NCI-H1048 (cell line): ENCODE measurements around the gene SMYD3.

ENCODE experiments used
- DNase-seq: peaks from one replicate; lab custom pipeline; 2025; lab: John Stamatoyannopoulos, UW

The SMYD3 gene

DNA sequence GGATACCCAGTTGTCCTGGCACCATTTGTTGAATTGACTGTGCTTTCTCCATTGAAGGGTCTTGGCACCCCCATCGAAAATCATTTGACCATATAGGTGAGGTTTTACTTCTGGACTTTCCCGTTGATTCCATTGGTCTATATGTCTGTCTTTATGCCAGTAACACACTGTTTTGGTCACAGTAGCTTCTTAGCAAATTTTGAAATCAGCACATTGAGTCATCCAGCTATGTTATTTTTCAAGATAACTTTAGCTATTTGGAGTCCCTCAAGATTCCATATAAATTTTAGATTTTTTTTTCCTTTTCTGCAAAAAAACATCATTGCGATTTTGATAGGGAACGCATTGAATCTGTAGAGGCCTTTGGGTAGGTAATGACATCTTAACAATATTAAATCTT, 235.6 kb downstream of the SMYD3 start:
- no peak for DNase-seq

- DNase-seq, result no peak
Measured at GRCh38 chr1:246270236-246270635, 236.8 kb downstream of the SMYD3 start.

DNA sequence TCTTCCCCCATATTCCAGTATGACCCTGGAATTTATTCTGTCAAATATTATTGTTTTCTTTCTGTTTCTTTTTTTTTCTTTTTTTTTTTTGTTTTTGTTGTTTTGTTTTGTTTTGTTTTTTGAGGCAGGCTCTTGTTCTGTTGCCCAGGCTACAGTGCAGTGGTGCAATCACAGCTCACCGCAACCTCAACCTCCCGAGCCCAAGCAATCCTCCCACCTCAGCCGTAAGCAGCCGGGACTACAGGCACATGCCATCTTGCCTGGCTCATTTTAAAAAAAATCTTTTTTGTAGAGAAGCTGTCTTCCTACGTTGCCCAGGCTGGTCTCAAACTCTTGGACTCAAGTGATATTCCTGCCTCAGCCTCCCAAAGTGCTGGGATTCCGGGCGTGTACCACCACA, 237.6 kb downstream of the SMYD3 start:
- DNase-seq, result no peak

GRCh38 chr1:246267896-246268295, 239.2 kb downstream of the SMYD3 start:
- no peak for DNase-seq

GRCh38 chr1:246267426-246267825, 239.7 kb downstream of the SMYD3 start:
- no peak for DNase-seq

DNA sequence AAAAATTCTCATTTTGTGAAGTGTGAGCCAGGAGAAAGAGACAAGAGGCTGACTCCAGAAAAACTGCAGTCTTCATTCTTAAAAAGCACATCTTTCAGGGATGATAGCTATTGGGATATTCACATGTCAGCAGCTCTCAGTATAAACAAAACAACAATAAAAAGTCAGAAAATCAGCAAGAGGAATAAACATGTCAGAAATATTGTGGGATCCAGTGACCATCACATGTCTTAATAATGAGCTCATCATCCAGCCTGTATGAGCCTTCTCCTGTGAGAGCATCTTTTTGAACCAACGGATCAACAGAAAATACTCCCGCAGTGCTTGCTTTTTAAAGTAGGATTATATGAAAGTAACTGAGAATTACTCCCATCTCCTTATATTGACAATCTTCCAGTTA, 241.6 kb downstream of the SMYD3 start:
- no peak for DNase-seq

DNA sequence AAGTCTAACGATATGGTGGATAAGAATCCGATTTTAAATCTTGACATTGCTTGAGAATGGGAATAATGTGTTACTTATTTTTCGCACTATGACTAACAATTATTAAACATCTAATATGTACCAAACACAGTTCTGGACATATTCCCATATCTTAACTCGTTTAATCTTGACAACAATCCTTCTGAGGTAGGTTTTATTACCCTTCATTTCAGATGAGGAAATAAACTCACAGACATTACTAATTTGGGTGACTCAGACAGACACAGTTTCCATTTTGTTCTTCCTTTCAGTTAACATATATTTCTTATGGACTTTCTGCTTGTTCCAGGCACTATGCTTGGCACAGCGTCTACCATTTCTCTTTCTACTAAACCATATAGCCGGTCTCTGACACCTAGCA, 244.8 kb downstream of the SMYD3 start:
- DNase-seq, result no peak

GRCh38 chr1:246261639-246262038, 245.4 kb downstream of the SMYD3 start:
- DNase-seq, result no peak

- no peak for DNase-seq
Measured at GRCh38 chr1:246258250-246258649, 248.8 kb downstream of the SMYD3 start.

DNA sequence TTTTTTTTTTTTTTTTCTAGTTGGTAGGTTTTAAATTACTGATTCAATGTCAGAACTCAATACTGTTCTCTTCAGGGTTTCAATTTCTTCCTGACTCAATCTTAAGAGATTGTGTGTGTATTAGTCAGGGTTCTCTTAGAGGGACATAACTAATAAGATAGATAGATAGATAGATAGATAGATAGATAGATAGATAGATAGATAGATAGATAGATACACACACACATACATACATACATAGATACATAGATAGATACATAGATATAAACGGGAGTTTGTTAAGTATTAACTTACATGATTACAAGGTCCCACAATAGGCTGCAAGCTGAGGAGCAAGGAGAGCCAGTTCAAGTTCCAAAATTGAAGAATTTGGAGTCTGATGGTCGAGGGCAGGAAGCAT, 251.3 kb downstream of the SMYD3 start:
- no peak for DNase-seq

GRCh38 chr1:246254854-246255253, 252.2 kb downstream of the SMYD3 start:
- DNase-seq, result no peak

DNA sequence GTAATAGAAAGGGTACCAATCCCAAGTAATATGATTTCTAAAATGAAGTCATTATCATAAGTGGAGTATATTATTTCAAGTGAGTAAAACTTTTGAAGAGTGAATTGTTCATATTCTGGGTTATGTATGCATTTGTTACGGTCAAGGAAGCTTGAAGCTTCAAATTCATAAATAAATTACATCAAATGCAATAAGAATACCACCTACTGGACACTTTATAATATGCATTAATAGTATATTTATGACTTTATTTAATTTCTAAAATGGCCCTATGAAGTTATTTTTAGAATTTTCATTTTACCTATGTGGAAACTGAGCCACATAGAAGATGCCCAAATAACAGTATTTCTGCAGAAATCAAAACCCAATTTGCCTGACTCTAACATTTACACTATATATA, 260.6 kb downstream of the SMYD3 start:
- no peak for DNase-seq

GRCh38 chr1:246245541-246245940, 261.5 kb downstream of the SMYD3 start:
- DNase-seq, result no peak

DNA sequence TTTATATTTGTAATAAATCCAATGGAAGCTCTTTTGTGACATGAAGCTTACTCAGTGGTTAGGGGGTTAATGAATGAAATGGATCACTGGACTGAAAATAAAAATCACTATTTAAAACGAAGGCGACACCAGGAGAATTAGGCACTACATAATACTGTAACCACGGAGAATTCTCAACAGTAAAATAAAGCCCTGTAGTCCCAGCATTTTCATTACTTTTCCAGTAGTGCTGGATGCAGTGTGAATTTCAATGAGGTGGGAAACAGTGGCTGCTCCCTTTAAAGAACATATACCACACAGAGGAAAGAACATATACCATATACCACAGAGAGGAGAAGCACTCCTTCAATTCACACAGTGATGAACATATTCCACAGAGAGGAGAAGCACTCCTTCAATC, 275.0 kb downstream of the SMYD3 start:
- no peak for DNase-seq

DNA sequence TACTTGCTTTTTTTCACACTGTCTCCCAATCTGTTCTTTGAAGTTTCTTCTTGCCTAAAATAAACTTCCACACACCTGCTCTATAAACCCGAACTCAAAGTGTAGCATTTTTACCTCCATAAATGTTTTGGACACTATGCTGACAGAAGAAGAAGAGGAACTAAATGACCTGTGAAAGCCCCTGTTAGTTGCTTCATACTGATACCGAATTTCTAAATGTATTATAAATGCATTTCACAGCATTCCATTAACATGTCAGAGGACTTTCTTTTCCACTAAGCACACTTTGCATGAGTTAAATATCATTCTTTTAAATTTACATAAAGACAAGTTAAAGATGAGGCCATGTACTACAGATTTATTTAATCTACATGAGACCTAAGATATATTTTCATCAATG, 281.0 kb downstream of the SMYD3 start:
- DNase-seq, result no peak

GRCh38 chr1:246221485-246222255, 285.4 kb downstream of the SMYD3 start:
- DNase-seq, result no peak

- no peak for DNase-seq
Measured at GRCh38 chr1:246220495-246221065, 286.5 kb downstream of the SMYD3 start.

DNA sequence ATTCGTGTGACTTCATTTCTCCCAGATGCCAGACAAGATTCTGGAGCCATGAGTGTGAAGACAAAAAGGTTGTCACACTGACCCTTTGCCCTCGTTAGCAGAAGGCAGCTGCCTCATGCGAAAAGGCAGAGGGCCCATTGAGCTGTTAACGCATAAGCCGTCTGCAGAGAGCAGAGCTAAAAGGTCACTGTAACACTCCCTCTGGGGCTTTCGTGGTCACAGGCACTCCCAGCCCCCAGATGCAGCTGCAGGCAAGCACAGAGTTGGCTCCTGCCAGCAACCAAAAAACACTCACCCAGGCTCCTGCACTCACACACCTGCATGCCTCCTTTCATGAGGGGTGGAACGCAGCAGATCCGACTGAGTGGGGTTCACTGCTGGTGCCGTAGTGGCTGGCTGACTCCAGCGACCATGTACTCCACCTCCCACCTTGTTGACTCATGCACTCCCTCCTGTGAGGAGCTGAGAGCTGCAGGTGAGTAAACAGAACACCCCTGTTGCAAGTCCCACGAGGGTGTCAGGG, 287.5 kb downstream of the SMYD3 start:
- DNase-seq, result no peak

- DNase-seq, result no peak
Measured at GRCh38 chr1:246218686-246219085, 288.4 kb downstream of the SMYD3 start.

GRCh38 chr1:246216906-246217305, 290.2 kb downstream of the SMYD3 start:
- no peak for DNase-seq

GRCh38 chr1:246215510-246215903, 291.6 kb downstream of the SMYD3 start:
- DNase-seq, result no peak

GRCh38 chr1:246214708-246215509, 292.2 kb downstream of the SMYD3 start:
- no peak for DNase-seq

- DNase-seq, result no peak
Measured at GRCh38 chr1:246213947-246214346, 293.1 kb downstream of the SMYD3 start.
